Spleen (tissue), 11 donors: Measurements from ENCODE around the gene APLF. TPM values are rescaled to one million over a fixed set of nuclear protein-coding genes. Genes with fewer than 3 reads are reported as not detected.

ENCODE experiments used
- DNase-seq: peaks from one replicate; pipeline ENCODE4 v3.0.0-alpha.2; 2020
- H3K27ac ChIP-seq, 8 donors: fragments of 200-600 bp; sonication (generic) in 7 of 8; 1 replicate in 4 of 8; 2 replicates in 4 of 8; pipeline versions ENCODE4 v1.5.0 to v1.8.0; 2016 to 2021; ENCODE audit warnings: inconsistent platforms in 4 of 8, mild to moderate bottlenecking in 4 of 8, moderate library complexity in 1 of 8
- H3K27me3 ChIP-seq, 7 donors: fragments of 200-600 bp; sonication (generic) in 6 of 7; replicated peaks in 1 of 7; 1 replicate in 4 of 7; 2 replicates in 3 of 7; pipeline versions ENCODE4 v1.5.0 to v1.8.0; 2016 to 2021; ENCODE audit warnings: inconsistent platforms in 3 of 7, mild to moderate bottlenecking in 1 of 7
- H3K36me3 ChIP-seq, 6 donors: fragments of 200-600 bp; sonication (generic) in 5 of 6; 1 replicate in 4 of 6; 2 replicates in 2 of 6; pipeline versions ENCODE4 v1.5.0 to v1.8.0; 2016 to 2021; ENCODE audit warnings: inconsistent platforms in 2 of 6
- H3K4me1 ChIP-seq, 6 donors: fragments of 200-600 bp; sonication (generic) in 5 of 6; 1 replicate in 3 of 6; 2 replicates in 3 of 6; pipeline versions ENCODE4 v1.5.0 to v1.8.0; 2016 to 2021; ENCODE audit warnings: inconsistent platforms in 3 of 6
- H3K4me3 ChIP-seq, 8 donors: fragments of 200-600 bp; sonication (generic) in 7 of 8; 1 replicate in 4 of 8; 2 replicates in 4 of 8; pipeline versions ENCODE4 v1.5.0 to v1.8.0; 2016 to 2021; ENCODE audit warnings: inconsistent platforms in 4 of 8, mild to moderate bottlenecking in 4 of 8, moderate library complexity in 2 of 8
- H3K9me3 ChIP-seq, 8 donors: fragments of 200-600 bp; sonication (generic) in 7 of 8; 1 replicate in 4 of 8; 2 replicates in 4 of 8; pipeline versions ENCODE4 v1.5.0 to v1.8.0; 2016 to 2021; ENCODE audit warnings: inconsistent platforms in 4 of 8
- POLR2A ChIP-seq, 3 donors: fragments of 450-650 bp; IDR thresholded peaks; one replicate each; pipeline ENCODE4 v1.5.1; 2017; ENCODE audit warnings: antibody characterized with exemption in 3 of 3, mild to moderate bottlenecking in 1 of 3
- POLR2AphosphoS5 ChIP-seq, 3 donors: sonication (generic); formaldehyde crosslinking; IDR thresholded peaks; one replicate each; pipeline ENCODE4 v1.5.1; 2017; ENCODE audit warnings: antibody characterized with exemption in 3 of 3
- WGBS, 5 donors: extraction: QIAGEN DNeasy Blood & Tissue Kit in 3 of 5; methylation state at CpG; one replicate each; pipeline versions ENCODE4 v1.1.5 to v1.1.7; 2013 to 2018; 5-methylcytosine and 5-hydroxymethylcytosine counted together
- intact Hi-C: fragments of 100-400 bp; cut with DNase I; formaldehyde crosslinking; loops from one replicate; pipeline ENCODE4 v1.15.0; 2023; ENCODE audit warnings: low total_unique reads
- polyA plus RNA-seq, 3 donors: library from polyadenylated mRNA; stranded (reverse); fragments of 200-250 nt; gene quantifications; one replicate each; pipeline ENCODE4 v1.2.1, GENCODE V29; 2013
- total RNA-seq, 7 donors: library from RNA; depleted of rRNA in 3 of 7; stranded (reverse); fragments of >200 nt in 3 of 7; fragmentation: NEBNext Ultra II Directional in 4 of 7; extraction: Animal tissue kit (Norgen Biotek cat#: 25700) in 4 of 7; gene quantifications; one replicate each; pipeline versions ENCODE4 v1.1.0 to v1.2.1, GENCODE V29; 2016 to 2021
- TF ChIP-seq, protein P1 (sequence below), 11 experiments: fragments of 200-600 bp in 7 of 11; fragments of 450-650 bp in 4 of 11; sonication (generic) in 4 of 11; IDR thresholded peaks in 8 of 11; conservative IDR thresholded peaks in 3 of 11; 1 replicate in 7 of 11; 2 replicates in 4 of 11; pipeline versions ENCODE4 v1.4.0 to v1.8.0; 2016 to 2021; ENCODE audit warnings: antibody characterized with exemption in 11 of 11, inconsistent platforms in 4 of 11, mild to moderate bottlenecking in 1 of 11
- donor health status: healthy with polysubstance abuse.
- donor health status: DM: no; HTN: no; CAD: no; lungs with moderate emphysema.
- donor health status: DM: no; HTN: no; CAD: no.
- donor health status: Bipolar disorder and iron deficiency.
- donor health status: healthy.
- donor health status: DM: no; HTN: no; CAD: no.
- donor health status: DM: yes; HTN: yes; CAD: no.

APLF gene
- total and polyA plus RNA-seq, 10 donors = 1.1 to 7.2 (median 5.0) TPM

GRCh38 chr2:68475110-68475509, 7.7 kb downstream of the APLF start:
- intact Hi-C loops = no loop called here
- TF ChIP-seq, protein P1, sequence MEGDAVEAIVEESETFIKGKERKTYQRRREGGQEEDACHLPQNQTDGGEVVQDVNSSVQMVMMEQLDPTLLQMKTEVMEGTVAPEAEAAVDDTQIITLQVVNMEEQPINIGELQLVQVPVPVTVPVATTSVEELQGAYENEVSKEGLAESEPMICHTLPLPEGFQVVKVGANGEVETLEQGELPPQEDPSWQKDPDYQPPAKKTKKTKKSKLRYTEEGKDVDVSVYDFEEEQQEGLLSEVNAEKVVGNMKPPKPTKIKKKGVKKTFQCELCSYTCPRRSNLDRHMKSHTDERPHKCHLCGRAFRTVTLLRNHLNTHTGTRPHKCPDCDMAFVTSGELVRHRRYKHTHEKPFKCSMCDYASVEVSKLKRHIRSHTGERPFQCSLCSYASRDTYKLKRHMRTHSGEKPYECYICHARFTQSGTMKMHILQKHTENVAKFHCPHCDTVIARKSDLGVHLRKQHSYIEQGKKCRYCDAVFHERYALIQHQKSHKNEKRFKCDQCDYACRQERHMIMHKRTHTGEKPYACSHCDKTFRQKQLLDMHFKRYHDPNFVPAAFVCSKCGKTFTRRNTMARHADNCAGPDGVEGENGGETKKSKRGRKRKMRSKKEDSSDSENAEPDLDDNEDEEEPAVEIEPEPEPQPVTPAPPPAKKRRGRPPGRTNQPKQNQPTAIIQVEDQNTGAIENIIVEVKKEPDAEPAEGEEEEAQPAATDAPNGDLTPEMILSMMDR (IDR thresholded peaks at IDR 0.05 in 8 of 11, conservative IDR thresholded peaks at IDR 0.05 in 3 of 11) = no peak
- no peak for TF ChIP-seq POLR2AphosphoS5 (IDR thresholded peaks at IDR 0.05)
- TF ChIP-seq POLR2A (IDR thresholded peaks at IDR 0.05) = no peak
- Histone ChIP-seq H3K9me3 (no peaks in the 10 kb centered on the region), H3K27me3 (no peaks in the 10 kb centered on the region), H3K27ac (no peak overlapping the region), H3K4me3 (no peak overlapping the region), H3K36me3 (no peaks in the 10 kb centered on the region), H3K4me1 (no peaks in the 10 kb centered on the region)
- DNase-seq = no peak

DNA sequence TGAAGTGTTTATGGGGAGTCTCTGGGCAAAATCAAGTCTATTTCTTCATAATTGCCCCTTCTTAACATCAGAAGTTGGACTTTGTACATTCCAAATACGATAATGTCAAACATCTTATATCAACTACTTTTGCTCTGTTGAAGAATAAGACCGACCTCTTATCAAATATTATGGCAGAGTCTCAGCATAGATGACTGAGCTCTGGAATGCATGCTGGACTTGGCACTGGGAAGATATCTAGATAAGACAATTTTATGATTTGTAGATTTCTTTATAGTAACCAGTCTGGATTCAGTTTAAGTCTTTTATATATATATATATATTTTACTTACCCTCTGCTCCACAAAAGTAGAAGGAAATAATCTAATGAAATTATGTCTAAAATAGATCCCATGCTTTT, 8.2 kb downstream of the APLF start:
- WGBS, 5 donors = 87 to 96% (median 89%) methylated on average over 2 of the region's 2 CpGs
- Histone ChIP-seq H3K36me3 (no peaks in the 10 kb centered on the region), H3K27ac (no peak overlapping the region), H3K9me3 (no peaks in the 10 kb centered on the region), H3K4me1 (no peaks in the 10 kb centered on the region), H3K27me3 (no peaks in the 10 kb centered on the region), H3K4me3 (no peak overlapping the region)
- TF ChIP-seq, protein P1 (IDR thresholded peaks at IDR 0.05 in 8 of 11, conservative IDR thresholded peaks at IDR 0.05 in 3 of 11) = no peak
- TF ChIP-seq POLR2A (IDR thresholded peaks at IDR 0.05) (no peak), POLR2AphosphoS5 (IDR thresholded peaks at IDR 0.05) (no peak)
- DNase-seq = no peak
- intact Hi-C loops = no loop called here

DNA sequence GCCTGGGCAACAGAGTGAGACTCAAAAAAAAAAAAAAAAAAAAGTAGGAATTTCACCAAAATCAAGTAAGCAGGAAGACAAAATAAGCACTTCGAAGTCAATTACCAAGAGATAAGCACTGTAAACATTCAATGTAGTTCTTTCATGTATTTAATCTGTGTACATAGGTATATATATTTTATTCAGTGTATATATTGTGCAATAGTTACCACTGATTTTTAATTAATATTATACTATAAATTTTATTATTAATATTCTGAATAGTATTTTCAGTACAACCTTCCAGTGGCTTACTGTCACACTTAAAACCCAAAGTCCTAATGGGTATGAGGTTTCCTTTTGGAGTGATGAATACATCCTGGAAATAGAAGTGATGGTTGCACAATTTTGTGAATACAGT, 9.1 kb downstream of the APLF start:
- Histone ChIP-seq H3K36me3 (no peaks in the 10 kb centered on the region), H3K4me1 (no peaks in the 10 kb centered on the region), H3K4me3 (no peak overlapping the region), H3K9me3 (no peaks in the 10 kb centered on the region), H3K27ac (no peak overlapping the region), H3K27me3 (no peaks in the 10 kb centered on the region)
- no peak for DNase-seq
- 87 to 100% (median 95%) methylated on average over 1 of the region's 1 CpG for WGBS, 5 donors
- intact Hi-C loops = no loop called here
- TF ChIP-seq, protein P1 (IDR thresholded peaks at IDR 0.05 in 8 of 11, conservative IDR thresholded peaks at IDR 0.05 in 3 of 11) = no peak
- TF ChIP-seq POLR2A (IDR thresholded peaks at IDR 0.05) (no peak), POLR2AphosphoS5 (IDR thresholded peaks at IDR 0.05) (no peak)

- H3K27ac ChIP-seq = no peak overlapping the region
- intact Hi-C loops = no loop called here
- H3K27me3 ChIP-seq = no peaks in the 10 kb centered on the region
- H3K9me3 ChIP-seq = no peaks in the 10 kb centered on the region
- 71 to 93% (median 83%) methylated on average over 1 of the region's 1 CpG for WGBS, 5 donors
- no peak overlapping the region for H3K4me3 ChIP-seq
- TF ChIP-seq POLR2A (IDR thresholded peaks at IDR 0.05) (no peak), POLR2AphosphoS5 (IDR thresholded peaks at IDR 0.05) (no peak)
- TF ChIP-seq, protein P1 (IDR thresholded peaks at IDR 0.05 in 8 of 11, conservative IDR thresholded peaks at IDR 0.05 in 3 of 11) = no peak
- H3K4me1 ChIP-seq = no peaks in the 10 kb centered on the region
- DNase-seq = no peak
- no peaks in the 10 kb centered on the region for H3K36me3 ChIP-seq
Observed at GRCh38 chr2:68478688-68479087, 11.3 kb downstream of the APLF start.
